Measurements from ENCODE around the gene RGS12.

DNA sequence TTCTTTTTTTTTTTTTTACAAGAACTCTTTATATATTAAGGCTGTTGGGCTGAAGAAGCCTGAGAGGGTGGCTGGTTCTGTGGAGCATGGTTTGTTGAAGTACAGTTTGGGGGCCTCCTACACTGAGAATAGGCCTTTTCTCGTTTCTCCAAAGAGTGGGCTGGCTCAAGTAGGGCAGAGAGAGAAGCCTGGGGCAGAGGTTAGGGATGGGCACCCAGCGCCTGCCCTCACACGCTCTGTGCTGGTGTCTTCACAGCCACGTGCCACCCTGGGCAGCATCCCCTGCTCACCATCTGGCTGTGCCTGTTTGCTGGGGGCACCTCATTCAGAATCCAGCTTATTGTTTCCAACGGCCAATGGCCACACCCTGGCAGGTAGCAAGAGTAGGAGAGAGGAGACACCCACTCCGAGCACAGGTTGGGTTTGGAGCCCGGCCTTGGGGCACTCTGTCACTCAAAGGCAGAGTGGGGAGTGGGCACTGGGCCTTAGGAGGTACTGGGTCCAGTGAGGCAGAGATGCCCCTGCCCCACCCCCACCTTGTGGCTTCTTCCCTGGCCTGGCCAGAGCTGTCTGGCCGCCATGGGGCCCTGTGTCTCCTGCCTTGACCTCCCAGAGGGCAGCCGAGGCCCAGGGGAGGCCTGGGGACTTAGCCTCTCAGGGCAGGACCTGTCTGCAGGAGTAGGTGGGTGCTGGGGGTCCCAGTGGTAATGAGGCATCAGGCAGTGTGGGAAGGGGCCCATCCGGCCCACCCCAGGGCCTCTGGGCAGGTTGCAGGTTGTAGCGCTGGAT, 40.9 kb upstream of the RGS12 start:
- TF ChIP-seq TCF12 (IDR thresholded peaks at IDR 0.05; ENCODE audit: low read depth, low read length) (no peak), CREB1 (IDR thresholded peaks at IDR 0.05) (no peak), GABPA (IDR thresholded peaks at IDR 0.05; ENCODE audit: borderline replicate concordance, insufficient read depth, low read length) (no peak)
- TF ChIP-seq, protein P1, sequence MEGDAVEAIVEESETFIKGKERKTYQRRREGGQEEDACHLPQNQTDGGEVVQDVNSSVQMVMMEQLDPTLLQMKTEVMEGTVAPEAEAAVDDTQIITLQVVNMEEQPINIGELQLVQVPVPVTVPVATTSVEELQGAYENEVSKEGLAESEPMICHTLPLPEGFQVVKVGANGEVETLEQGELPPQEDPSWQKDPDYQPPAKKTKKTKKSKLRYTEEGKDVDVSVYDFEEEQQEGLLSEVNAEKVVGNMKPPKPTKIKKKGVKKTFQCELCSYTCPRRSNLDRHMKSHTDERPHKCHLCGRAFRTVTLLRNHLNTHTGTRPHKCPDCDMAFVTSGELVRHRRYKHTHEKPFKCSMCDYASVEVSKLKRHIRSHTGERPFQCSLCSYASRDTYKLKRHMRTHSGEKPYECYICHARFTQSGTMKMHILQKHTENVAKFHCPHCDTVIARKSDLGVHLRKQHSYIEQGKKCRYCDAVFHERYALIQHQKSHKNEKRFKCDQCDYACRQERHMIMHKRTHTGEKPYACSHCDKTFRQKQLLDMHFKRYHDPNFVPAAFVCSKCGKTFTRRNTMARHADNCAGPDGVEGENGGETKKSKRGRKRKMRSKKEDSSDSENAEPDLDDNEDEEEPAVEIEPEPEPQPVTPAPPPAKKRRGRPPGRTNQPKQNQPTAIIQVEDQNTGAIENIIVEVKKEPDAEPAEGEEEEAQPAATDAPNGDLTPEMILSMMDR (IDR thresholded peaks at IDR 0.05; ENCODE audit: control extremely low read depth in 1 of 3, insufficient read depth in 1 of 3, low read depth in 1 of 3, low read length in 3 of 3): no peak

Data from H1 (cell line).